Lower lobe of right lung (tissue), 2 donors: Measurements from ENCODE around the gene CSF1R. TPM values are rescaled to one million over a fixed set of nuclear protein-coding genes. Genes with fewer than 3 reads are reported as not detected.

Source experiments
- ATAC-seq, 2 donors: fragments of 200-7000 bp; cut with Tn5 transposase; one replicate each; pipeline ENCODE4 v1.9.1; 2020 to 2022; ENCODE audit warnings: mild to moderate bottlenecking in 2 of 2, moderate library complexity in 2 of 2
- DNase-seq: peaks from one replicate; pipeline ENCODE4 v3.0.0-alpha.2; 2020
- H3K27ac ChIP-seq: fragments of 200-600 bp; one replicate; pipeline ENCODE4 v1.8.0; 2022
- H3K27me3 ChIP-seq: fragments of 200-600 bp; one replicate; pipeline ENCODE4 v1.8.0; 2022; ENCODE audit warnings: low read depth
- H3K36me3 ChIP-seq: fragments of 200-600 bp; one replicate; pipeline ENCODE4 v1.8.0; 2022; ENCODE audit warnings: mild to moderate bottlenecking
- H3K4me1 ChIP-seq: fragments of 200-600 bp; one replicate; pipeline ENCODE4 v1.8.0; 2022
- H3K4me3 ChIP-seq: fragments of 200-600 bp; one replicate; pipeline ENCODE4 v1.8.0; 2022; ENCODE audit warnings: mild to moderate bottlenecking
- H3K9me3 ChIP-seq: fragments of 200-600 bp; one replicate; pipeline ENCODE4 v1.8.0; 2022
- CTCF ChIP-seq: fragments of 200-600 bp; IDR thresholded peaks from one replicate; pipeline ENCODE4 v1.8.0; 2022; ENCODE audit warnings: antibody characterized with exemption, mild to moderate bottlenecking
- intact Hi-C: fragments of 100-400 bp; cut with DNase I; formaldehyde crosslinking; loops from one replicate; pipeline ENCODE4 v1.11.0; 2022
- total RNA-seq: library from RNA; stranded (reverse); fragmentation: NEBNext Ultra II Directional; extraction: Animal tissue kit (Norgen Biotek cat#: 25700); gene quantifications from one replicate; pipeline ENCODE4 v1.2.1, GENCODE V29; 2021
- donor health status: DM: no; HTN: yes; CAD: no; lungs with severe emphysema.

Gene CSF1R
- total RNA-seq, 1 donor from 2014 or later: 78.2 TPM

GRCh38 chr5:150055326-150056074 lies 30.9 kb downstream of the CSF1R start:
- ATAC-seq (no peak), DNase-seq (no peak)
- Histone ChIP-seq H3K36me3 (peaks cover 58% of the 10 kb centered on the region), H3K4me3 (no peak overlapping the region), H3K9me3 (no peaks in the 10 kb centered on the region), H3K27me3 (no peaks in the 10 kb centered on the region), H3K4me1 (peaks cover 24% of the 10 kb centered on the region), H3K27ac (no peak overlapping the region)
- no peak for TF ChIP-seq CTCF
- intact Hi-C loops: no loop called here

- Histone ChIP-seq H3K27ac (no peak overlapping the region), H3K9me3 (no peaks in the 10 kb centered on the region), H3K4me1 (peaks cover 23% of the 10 kb centered on the region), H3K27me3 (no peaks in the 10 kb centered on the region), H3K36me3 (peaks cover 67% of the 10 kb centered on the region), H3K4me3 (no peak overlapping the region)
- intact Hi-C loops: no loop called here
- ATAC-seq (no peak), DNase-seq (no peak)
- no peak for TF ChIP-seq CTCF
Observed at GRCh38 chr5:150054569-150054968, 31.8 kb downstream of the CSF1R start.

GRCh38 chr5:150053713-150054392 lies 32.5 kb downstream of the CSF1R start:
- no peaks in the 10 kb centered on the region for H3K9me3 ChIP-seq
- ATAC-seq: no peak
- no peak for TF ChIP-seq CTCF
- DNase-seq: no peak
- no peak overlapping the region for H3K27ac ChIP-seq
- no peaks in the 10 kb centered on the region for H3K27me3 ChIP-seq
- peaks cover 16% of the 10 kb centered on the region for H3K4me1 ChIP-seq
- H3K36me3 ChIP-seq: peaks cover 74% of the 10 kb centered on the region
- intact Hi-C loops: no loop called here
- H3K4me3 ChIP-seq: no peak overlapping the region

- Histone ChIP-seq H3K27ac (no peak overlapping the region), H3K4me1 (peaks cover 13% of the 10 kb centered on the region), H3K9me3 (no peaks in the 10 kb centered on the region), H3K4me3 (no peak overlapping the region), H3K27me3 (no peaks in the 10 kb centered on the region), H3K36me3 (peaks cover 82% of the 10 kb centered on the region)
- ATAC-seq: no peak
- no peak for DNase-seq
- no peak for TF ChIP-seq CTCF
- intact Hi-C loops: no loop called here
Observed at GRCh38 chr5:150052956-150053712, 33.2 kb downstream of the CSF1R start.

- Histone ChIP-seq H3K36me3 (peaks cover 89% of the 10 kb centered on the region), H3K4me1 (peaks cover 12% of the 10 kb centered on the region), H3K4me3 (no peak overlapping the region), H3K27ac (no peak overlapping the region), H3K9me3 (no peaks in the 10 kb centered on the region), H3K27me3 (no peaks in the 10 kb centered on the region)
- no peak for TF ChIP-seq CTCF
- intact Hi-C loops: no loop called here
- DNase-seq (no peak), ATAC-seq (no peak)
Observed at GRCh38 chr5:150052226-150052955, 34.0 kb downstream of the CSF1R start.
